Measurements from ENCODE around the gene OR56B1. TPM values are rescaled to one million over a fixed set of nuclear protein-coding genes. Genes with fewer than 3 reads are reported as not detected.

Gene OR56B1
- total RNA-seq, 2 experiments from 2014 or later: 0.06 TPM; not detected in 1

DNA sequence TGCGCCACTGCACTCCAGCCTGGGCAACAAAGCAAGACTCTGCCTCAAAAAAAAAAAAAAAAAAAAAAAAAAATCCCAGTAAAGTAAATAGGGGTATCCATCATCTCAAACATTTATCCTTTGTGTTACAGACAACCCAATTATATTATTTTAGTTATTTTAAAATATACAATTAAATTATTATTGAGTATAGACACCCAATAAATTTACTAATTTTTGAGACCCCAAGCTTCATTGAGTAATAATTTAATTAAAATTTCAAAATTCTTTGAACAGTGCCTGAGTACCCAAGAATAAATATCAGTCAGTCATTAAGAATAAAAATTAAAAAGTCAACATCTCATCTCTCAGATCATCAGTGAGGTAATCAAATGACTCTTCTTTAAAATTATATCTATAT is 17.7 kb downstream of the OR56B1 start, which contains the start of gene OR52N4:
Gene OR52N4 (plus strand): TSS at position 301 of the 400 bp plus-strand sequence. CDS start 498 bp downstream, outside the sequence.
- H3K27ac ChIP-seq (ENCODE audit: low read depth, low read length, poor library complexity, severe bottlenecking): no peak within 1 kb of the TSS
- no peaks in the 10 kb centered on the region for H3K9me3 ChIP-seq (ENCODE audit: low read length)
- H3K4me1 ChIP-seq (ENCODE audit: insufficient read depth, low read length, poor library complexity, severe bottlenecking): no peaks in the 10 kb centered on the region
- H3K79me2 ChIP-seq (ENCODE audit: insufficient read depth, low read depth, low read length): no peaks in the 10 kb centered on the region
- no peak within 1 kb of the TSS for H3K4me3 ChIP-seq (ENCODE audit: low read depth, low read length, poor library complexity, severe bottlenecking)
- POLR2A ChIA-PET: no interaction called here
- DNase-seq (ENCODE audit: low spot score): no peak
- H3K4me2 ChIP-seq (ENCODE audit: low read length): no peak within 1 kb of the TSS
- intact Hi-C loops (cut with micrococcal nuclease; ENCODE audit: unreplicated experiment): no loop called here
- no peaks in the 10 kb centered on the region for H4K20me1 ChIP-seq (ENCODE audit: insufficient read depth, low read length)
- H2AFZ ChIP-seq (ENCODE audit: low read length): no peak within 1 kb of the TSS
- H3K9me2 ChIP-seq (ENCODE audit: insufficient read depth, low read length): no peaks in the 10 kb centered on the region
- no TSS peak for BruUV-seq (replicated peaks)
- TF ChIP-seq, protein P1, sequence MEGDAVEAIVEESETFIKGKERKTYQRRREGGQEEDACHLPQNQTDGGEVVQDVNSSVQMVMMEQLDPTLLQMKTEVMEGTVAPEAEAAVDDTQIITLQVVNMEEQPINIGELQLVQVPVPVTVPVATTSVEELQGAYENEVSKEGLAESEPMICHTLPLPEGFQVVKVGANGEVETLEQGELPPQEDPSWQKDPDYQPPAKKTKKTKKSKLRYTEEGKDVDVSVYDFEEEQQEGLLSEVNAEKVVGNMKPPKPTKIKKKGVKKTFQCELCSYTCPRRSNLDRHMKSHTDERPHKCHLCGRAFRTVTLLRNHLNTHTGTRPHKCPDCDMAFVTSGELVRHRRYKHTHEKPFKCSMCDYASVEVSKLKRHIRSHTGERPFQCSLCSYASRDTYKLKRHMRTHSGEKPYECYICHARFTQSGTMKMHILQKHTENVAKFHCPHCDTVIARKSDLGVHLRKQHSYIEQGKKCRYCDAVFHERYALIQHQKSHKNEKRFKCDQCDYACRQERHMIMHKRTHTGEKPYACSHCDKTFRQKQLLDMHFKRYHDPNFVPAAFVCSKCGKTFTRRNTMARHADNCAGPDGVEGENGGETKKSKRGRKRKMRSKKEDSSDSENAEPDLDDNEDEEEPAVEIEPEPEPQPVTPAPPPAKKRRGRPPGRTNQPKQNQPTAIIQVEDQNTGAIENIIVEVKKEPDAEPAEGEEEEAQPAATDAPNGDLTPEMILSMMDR (conservative IDR thresholded peaks at IDR 0.05; ENCODE audit: low read length): no peak
- TF ChIP-seq EZH2phosphoT487 (IDR thresholded peaks at IDR 0.05; ENCODE audit: borderline replicate concordance, low read depth, low read length): no peak
- no peaks in the 10 kb centered on the region for H3K36me3 ChIP-seq (ENCODE audit: insufficient read depth, low read length)
- CTCF ChIA-PET (ENCODE audit: unreplicated experiment): no interaction called here

DNA sequence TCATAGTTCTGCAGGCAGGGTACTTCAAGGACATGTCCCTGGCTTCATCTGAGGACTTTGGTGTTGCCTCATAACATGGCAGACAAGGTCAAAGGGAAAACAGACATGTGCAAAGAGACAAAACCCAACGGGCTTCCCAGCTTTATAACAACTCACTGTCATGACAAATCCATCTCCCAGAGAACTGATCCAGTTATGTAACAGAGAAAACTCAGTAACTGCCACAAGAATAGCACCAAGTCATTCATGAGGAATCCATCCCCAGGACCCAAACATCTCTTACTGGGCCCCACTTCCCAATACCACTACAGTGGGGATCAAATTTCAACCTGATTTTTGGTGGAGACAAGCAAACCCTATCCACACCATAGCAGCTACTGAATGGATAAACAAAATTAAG is 30.8 kb downstream of the OR56B1 start:
- Histone ChIP-seq H3K4me1 (ENCODE audit: insufficient read depth, low read length, poor library complexity, severe bottlenecking) (no peaks in the 10 kb centered on the region), H3K36me3 (ENCODE audit: insufficient read depth, low read length) (no peaks in the 10 kb centered on the region), H3K9me3 (ENCODE audit: low read length) (no peaks in the 10 kb centered on the region), H3K27ac (ENCODE audit: low read depth, low read length, poor library complexity, severe bottlenecking) (no peak overlapping the region), H3K9me2 (ENCODE audit: insufficient read depth, low read length) (no peaks in the 10 kb centered on the region), H3K79me2 (ENCODE audit: insufficient read depth, low read depth, low read length) (no peaks in the 10 kb centered on the region), H2AFZ (ENCODE audit: low read length) (no peak overlapping the region), H3K4me2 (ENCODE audit: low read length) (no peak overlapping the region), H4K20me1 (ENCODE audit: insufficient read depth, low read length) (no peaks in the 10 kb centered on the region), H3K4me3 (ENCODE audit: low read depth, low read length, poor library complexity, severe bottlenecking) (no peak overlapping the region)
- ChIA-PET POLR2A (no interaction called here), CTCF (ENCODE audit: unreplicated experiment) (no interaction called here)
- no TSS peak for BruUV-seq (replicated peaks)
- intact Hi-C loops (cut with micrococcal nuclease; ENCODE audit: unreplicated experiment): no loop called here
- DNase-seq (ENCODE audit: low spot score): no peak
- TF ChIP-seq EZH2phosphoT487 (IDR thresholded peaks at IDR 0.05; ENCODE audit: borderline replicate concordance, low read depth, low read length): no peak
- TF ChIP-seq, protein P1 (conservative IDR thresholded peaks at IDR 0.05; ENCODE audit: low read length): no peak

DNA sequence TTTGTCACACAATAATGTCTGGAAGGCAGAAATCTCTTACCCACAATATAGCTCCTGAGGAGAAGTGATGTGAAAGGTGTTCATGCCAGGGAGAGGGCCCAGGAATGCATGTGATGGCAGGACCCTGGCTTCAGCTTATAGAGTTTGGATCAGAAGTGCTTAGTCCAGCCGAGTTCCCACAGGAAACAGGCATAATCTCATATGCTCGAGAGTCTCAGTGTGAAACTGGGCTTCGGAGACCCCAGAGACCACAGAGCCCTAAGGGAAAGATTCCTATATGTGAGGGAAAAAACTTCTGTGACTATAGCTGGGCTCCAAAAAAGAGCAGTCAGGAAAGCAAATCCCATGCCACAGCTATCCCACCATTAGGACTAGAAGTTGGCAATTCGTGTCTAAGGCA is 47.0 kb downstream of the OR56B1 start, which contains the start of gene OR52N5:
Gene OR52N5 (minus strand): TSS at position 101 of the 400 bp plus-strand sequence. CDS start 4,721 bp downstream, outside the sequence.
- no peak for DNase-seq (ENCODE audit: low spot score)
- Histone ChIP-seq H3K4me1 (ENCODE audit: insufficient read depth, low read length, poor library complexity, severe bottlenecking) (no peaks in the 10 kb centered on the region), H3K36me3 (ENCODE audit: insufficient read depth, low read length) (no peaks in the 10 kb centered on the region), H4K20me1 (ENCODE audit: insufficient read depth, low read length) (no peaks in the 10 kb centered on the region), H3K9me2 (ENCODE audit: insufficient read depth, low read length) (no peaks in the 10 kb centered on the region), H3K9me3 (ENCODE audit: low read length) (no peaks in the 10 kb centered on the region), H3K4me2 (ENCODE audit: low read length) (no peak within 1 kb of the TSS), H3K79me2 (ENCODE audit: insufficient read depth, low read depth, low read length) (no peaks in the 10 kb centered on the region), H3K4me3 (ENCODE audit: low read depth, low read length, poor library complexity, severe bottlenecking) (no peak within 1 kb of the TSS), H2AFZ (ENCODE audit: low read length) (no peak within 1 kb of the TSS), H3K27ac (ENCODE audit: low read depth, low read length, poor library complexity, severe bottlenecking) (no peak within 1 kb of the TSS)
- no peak for TF ChIP-seq EZH2phosphoT487 (IDR thresholded peaks at IDR 0.05; ENCODE audit: borderline replicate concordance, low read depth, low read length)
- TF ChIP-seq, protein P1 (conservative IDR thresholded peaks at IDR 0.05; ENCODE audit: low read length): no peak
- ChIA-PET CTCF (ENCODE audit: unreplicated experiment) (no interaction called here), POLR2A (interaction anchor here (1.7 kb wide), 1 partner anchor 12 kb away, joined by 5 read pairs; no protein-coding TSS in a partner anchor)
- no TSS peak for BruUV-seq (replicated peaks)
- intact Hi-C loops (cut with micrococcal nuclease; ENCODE audit: unreplicated experiment): no loop called here

Data from OCI-LY7 (cell line).